HCT116 (cell line): ENCODE results near the gene TIAM1. TPM values are rescaled to one million over a fixed set of nuclear protein-coding genes. Genes with fewer than 3 reads are reported as not detected.

Experiments
- ATAC-seq: fragments of 200-7000 bp; cut with Tn5 transposase; 2 replicates; pipeline ENCODE4 v1.9.1; 2020; ENCODE audit warnings: mild to moderate bottlenecking, moderate library complexity
- BruUV-seq: library from RNA; stranded (reverse); fragments of 400-500 nt; replicated peaks from 2 replicates; lab custom pipeline; 2021; lab: Mats Ljungman, UMichigan
- CTCF ChIA-PET: fragments of 300-600 bp; sonication (Branson Sonifier 250); formaldehyde crosslinking; loops from one replicate; lab custom pipeline; 2021; ENCODE audit warnings: antibody characterized with exemption; lab: Charles Lee
- POLR2A ChIA-PET: fragments of 300-600, 350-600 bp; sonication (Branson Sonifier 250); formaldehyde crosslinking; loops from one replicate; lab custom pipeline; 2021; ENCODE audit warnings: antibody characterized with exemption; lab: Charles Lee
- RAD21 ChIA-PET, 2 experiments: fragments of 300-600 bp; sonication (Branson Sonifier 250); formaldehyde crosslinking; loops; one replicate each; lab custom pipeline; 2023; ENCODE audit warnings: low total read pairs in 2 of 2; ENCODE audit not compliant: uncharacterized antibody in 2 of 2, unreplicated experiment in 2 of 2, low non-redundant PET in 1 of 2; lab: Charles Lee
- DNase-seq: peaks from one replicate; pipeline ENCODE4 v3.0.0-alpha.2; 2010; ENCODE audit warnings: low read depth, low spot score
- H2AFZ ChIP-seq: fragments of 200-600 bp; shearing (Covaris generic), sonication (generic); 2 replicates; pipeline ENCODE4 v1.6.1; 2017; ENCODE audit warnings: low read depth, mixed run types, mixed read lengths, antibody characterized with exemption, low read length; ENCODE audit not compliant: poor library complexity, severe bottlenecking
- H3K27ac ChIP-seq: 2 replicates; pipeline ENCODE4 v1.5.1; 2012; ENCODE audit warnings: low read depth, low read length
- H3K27me3 ChIP-seq: fragments of 200-600 bp; sonication (generic); 2 replicates; pipeline ENCODE4 v1.6.1; 2016; ENCODE audit warnings: mixed run types, low read length, mixed read lengths; ENCODE audit not compliant: insufficient read depth
- H3K36me3 ChIP-seq, 2 experiments: fragments of 200-500 bp in 1 of 2; fragments of 200-600 bp in 1 of 2; sonication (Bioruptor generic) in 1 of 2; sonication (generic) in 1 of 2; 2 replicates each; pipeline versions ENCODE4 v1.5.1 to v1.6.1; 2014 to 2016; ENCODE audit warnings: low read length in 2 of 2, inconsistent platforms in 1 of 2, mixed read lengths in 1 of 2, mixed run types in 1 of 2; ENCODE audit not compliant: insufficient read depth in 2 of 2, control insufficient read depth in 1 of 2
- H3K4me1 ChIP-seq, 2 experiments: fragments of 200-600 bp in 1 of 2; sonication (generic) in 1 of 2; 2 replicates each; pipeline versions ENCODE4 v1.5.1 to v1.6.1; 2012 to 2017; ENCODE audit warnings: low read length in 2 of 2, inconsistent platforms in 1 of 2, mild to moderate bottlenecking in 1 of 2, mixed read lengths in 1 of 2, mixed run types in 1 of 2, moderate library complexity in 1 of 2; ENCODE audit not compliant: insufficient read depth in 2 of 2, control insufficient read depth in 1 of 2
- H3K4me2 ChIP-seq: fragments of 200-600 bp; sonication (generic); 2 replicates; pipeline ENCODE4 v1.6.1; 2017; ENCODE audit warnings: mixed run types, low read length, mixed read lengths
- H3K4me3 ChIP-seq, 2 experiments: fragments of 200-600 bp in 1 of 2; sonication (generic) in 1 of 2; replicated peaks in 1 of 2; 2 replicates each; pipeline ENCODE4 v1.5.1; 2011 to 2016; ENCODE audit warnings: low read length in 2 of 2, control low read depth in 1 of 2, low read depth in 1 of 2, mild to moderate bottlenecking in 1 of 2, mixed read lengths in 1 of 2, mixed run types in 1 of 2
- H3K79me2 ChIP-seq: fragments of 200-600 bp; sonication (generic); 2 replicates; pipeline ENCODE4 v1.6.1; 2017; ENCODE audit warnings: mild to moderate bottlenecking, mixed run types, low read length, moderate library complexity, mixed read lengths; ENCODE audit not compliant: insufficient read depth
- H3K9ac ChIP-seq: fragments of 200-600 bp; sonication (generic); 2 replicates; pipeline ENCODE4 v1.6.1; 2016; ENCODE audit warnings: low read length, mixed read lengths
- H3K9me2 ChIP-seq: fragments of 200-600 bp; sonication (generic), shearing (Covaris generic); 2 replicates; pipeline ENCODE4 v1.6.1; 2017; ENCODE audit warnings: mixed run types, mild to moderate bottlenecking, moderate library complexity; ENCODE audit not compliant: insufficient read depth
- H3K9me3 ChIP-seq, 2 experiments: fragments of 200-500 bp in 1 of 2; fragments of 200-600 bp in 1 of 2; sonication (Bioruptor generic) in 1 of 2; sonication (generic) in 1 of 2; 2 replicates each; pipeline ENCODE4 v1.6.1; 2014 to 2017; ENCODE audit warnings: low read length in 2 of 2, mixed read lengths in 2 of 2, inconsistent platforms in 1 of 2, low read depth in 1 of 2, mild to moderate bottlenecking in 1 of 2, mixed run types in 1 of 2, moderate library complexity in 1 of 2; ENCODE audit not compliant: control insufficient read depth in 1 of 2, insufficient read depth in 1 of 2
- H4K20me1 ChIP-seq: fragments of 200-600 bp; sonication (generic), shearing (Covaris generic); 2 replicates; pipeline ENCODE4 v1.6.1; 2017; ENCODE audit warnings: mixed run types, mild to moderate bottlenecking, moderate library complexity; ENCODE audit not compliant: insufficient read depth
- CBX3 ChIP-seq: IDR thresholded peaks from 2 replicates; pipeline ENCODE4 v1.6.1; 2012; ENCODE audit warnings: low read depth
- CEBPB ChIP-seq: IDR thresholded peaks from 2 replicates; pipeline ENCODE4 v1.6.1; 2012; ENCODE audit warnings: low read depth
- CTCF ChIP-seq, 3 experiments: fragments of 200-600 bp in 1 of 3; sonication (generic) in 1 of 3; IDR thresholded peaks in 2 of 3; conservative IDR thresholded peaks in 1 of 3; 2 replicates each; pipeline ENCODE4 v1.5.1; 2012 to 2017; ENCODE audit warnings: low read depth in 2 of 3, low read length in 2 of 3, antibody characterized with exemption in 1 of 3, borderline replicate concordance in 1 of 3, control low read depth in 1 of 3, mild to moderate bottlenecking in 1 of 3, mixed read lengths in 1 of 3, mixed run types in 1 of 3, moderate library complexity in 1 of 3; ENCODE audit not compliant: insufficient read depth in 1 of 3
- ELF1 ChIP-seq: IDR thresholded peaks from 2 replicates; pipeline ENCODE4 v1.6.1; 2012; ENCODE audit warnings: low read depth, borderline replicate concordance
- EZH2 ChIP-seq: fragments of 200-600 bp; sonication (generic); IDR thresholded peaks from 2 replicates; pipeline ENCODE4 v1.6.1; 2017; ENCODE audit warnings: antibody characterized with exemption, mixed run types
- EZH2phosphoT487 ChIP-seq: fragments of 200-600 bp; IDR thresholded peaks from 2 replicates; pipeline ENCODE4 v1.6.1; 2018; ENCODE audit warnings: antibody characterized with exemption, borderline replicate concordance
- FOSL1 ChIP-seq: IDR thresholded peaks from 2 replicates; pipeline ENCODE4 v1.6.1; 2012; ENCODE audit warnings: low read depth
- JUND ChIP-seq: IDR thresholded peaks from 2 replicates; pipeline ENCODE4 v1.6.1; 2012
- MAX ChIP-seq: IDR thresholded peaks from 2 replicates; pipeline ENCODE4 v1.6.1; 2012
- POLR2A ChIP-seq: IDR thresholded peaks from 2 replicates; pipeline ENCODE4 v1.7.0; 2011; ENCODE audit warnings: borderline replicate concordance; ENCODE audit not compliant: insufficient read depth, insufficient read length; ENCODE audit errors: extremely low read depth
- POLR2AphosphoS5 ChIP-seq: IDR thresholded peaks from 2 replicates; pipeline ENCODE4 v1.6.1; 2011; ENCODE audit warnings: mild to moderate bottlenecking, low read depth, low read length, moderate library complexity
- REST ChIP-seq: IDR thresholded peaks from 2 replicates; pipeline ENCODE4 v1.6.1; 2012; ENCODE audit warnings: low read depth
- SIN3A ChIP-seq: IDR thresholded peaks from 2 replicates; pipeline ENCODE4 v1.6.1; 2012; ENCODE audit warnings: low read depth
- SP1 ChIP-seq: IDR thresholded peaks from 2 replicates; pipeline ENCODE4 v1.6.1; 2012; ENCODE audit warnings: low read depth
- SRF ChIP-seq: IDR thresholded peaks from 2 replicates; pipeline ENCODE4 v1.6.1; 2012; ENCODE audit warnings: low read depth
- TCF7L2 ChIP-seq: IDR thresholded peaks from 2 replicates; pipeline ENCODE4 v1.7.0; 2011; ENCODE audit warnings: borderline replicate concordance, inconsistent platforms; ENCODE audit not compliant: insufficient read depth, insufficient read length; ENCODE audit errors: extremely low read depth
- YY1 ChIP-seq: IDR thresholded peaks from 2 replicates; pipeline ENCODE4 v1.6.1; 2011; ENCODE audit warnings: low read length, low read depth, moderate library complexity, mild to moderate bottlenecking; ENCODE audit not compliant: insufficient replicate concordance; ENCODE audit errors: extremely low read depth
- ZBTB33 ChIP-seq: IDR thresholded peaks from 2 replicates; pipeline ENCODE4 v1.6.1; 2011; ENCODE audit warnings: mild to moderate bottlenecking, low read length, moderate library complexity; ENCODE audit not compliant: insufficient replicate concordance; ENCODE audit errors: extremely low read depth
- ZFX ChIP-seq: fragments of 450-650 bp; IDR thresholded peaks from 2 replicates; pipeline ENCODE4 v1.6.1; 2017
- ZNF274 ChIP-seq: fragments of 200-500 bp; sonication (Bioruptor generic); IDR thresholded peaks from 2 replicates; pipeline ENCODE4 v1.6.1; 2014; ENCODE audit warnings: mild to moderate bottlenecking, low read depth, low read length, inconsistent platforms
- intact Hi-C: fragments of 100-400 bp; cut with micrococcal nuclease; formaldehyde crosslinking; loops from 2 replicates; pipeline ENCODE4 v1.10.0; 2022
- total RNA-seq: library from RNA; stranded (reverse); gene quantifications from one replicate; pipeline ENCODE4 v1.2.1, GENCODE V29; 2021; ENCODE audit not compliant: unreplicated experiment

TIAM1 gene
- total RNA-seq, 1 experiment from 2014 or later, result 47.8 TPM

- Histone ChIP-seq H3K9ac (no peak overlapping the region), H3K27ac (no peak overlapping the region), H3K4me1 (peaks cover 22 to 36% of the 10 kb centered on the region in 2 experiments), H3K4me3 (no peak overlapping the region), H4K20me1 (no peaks in the 10 kb centered on the region), H3K79me2 (no peaks in the 10 kb centered on the region), H2AFZ (no peak overlapping the region), H3K36me3 (no peaks in the 10 kb centered on the region), H3K27me3 (no peaks in the 10 kb centered on the region), H3K9me2 (no peaks in the 10 kb centered on the region), H3K9me3 (no peaks in the 10 kb centered on the region), H3K4me2 (no peak overlapping the region)
- ATAC-seq, result no peak
- BruUV-seq, result no TSS peak
- TF ChIP-seq POLR2AphosphoS5 (no peak), MAX (no peak), POLR2A (no peak), CBX3 (no peak), ELF1 (no peak), EZH2phosphoT487 (no peak), CTCF (IDR thresholded peaks at IDR 0.05 in 2 of 3, conservative IDR thresholded peaks at IDR 0.05 in 1 of 3; ENCODE audit: borderline replicate concordance in 1 of 3, insufficient read depth in 1 of 3, low read depth in 2 of 3, low read length in 2 of 3) (no peak), CEBPB (no peak), REST (no peak), SIN3A (no peak), TCF7L2 (no peak), EZH2 (no peak), JUND (no peak), ZBTB33 (no peak), SP1 (no peak), FOSL1 (no peak), ZNF274 (no peak), ZFX (no peak), YY1 (no peak), SRF (no peak)
- CTCF ChIA-PET, result no interaction called here
- RAD21 ChIA-PET, result no interaction called here
- intact Hi-C loops, result no loop called here
- no peak for DNase-seq
- POLR2A ChIA-PET, result interaction anchor here (2.9 kb wide), 1 partner anchor 11 kb away, joined by 13 read pairs; no protein-coding TSS in a partner anchor
Measured at GRCh38 chr21:31295676-31296075, 48.4 kb downstream of the TIAM1 start.
